Epithelial cell of esophagus (primary cell): ENCODE data around the gene NRAP.
"Not testable (repeated sequence)": the region's sequence is repeated elsewhere in the genome, so short reads cannot be mapped to it uniquely, and the experiment has no call there.

Source experiments
- DNase-seq: peaks from one replicate; pipeline ENCODE4 v3.0.0; 2010; ENCODE audit warnings: low read depth
- H3K4me3 ChIP-seq: 2 replicates; pipeline ENCODE4 v1.5.1; 2011; ENCODE audit warnings: mild to moderate bottlenecking, low read length, control low read depth
- CTCF ChIP-seq: IDR thresholded peaks from 2 replicates; pipeline ENCODE4 v1.5.1; 2011; ENCODE audit warnings: low read depth, mild to moderate bottlenecking, low read length, control low read depth, inconsistent platforms; ENCODE audit not compliant: insufficient read depth; ENCODE audit errors: missing control alignments

The NRAP gene

GRCh38 chr10:113665352-113665751 lies 1.5 kb upstream of the NRAP start:
- no peak for TF ChIP-seq CTCF

DNA sequence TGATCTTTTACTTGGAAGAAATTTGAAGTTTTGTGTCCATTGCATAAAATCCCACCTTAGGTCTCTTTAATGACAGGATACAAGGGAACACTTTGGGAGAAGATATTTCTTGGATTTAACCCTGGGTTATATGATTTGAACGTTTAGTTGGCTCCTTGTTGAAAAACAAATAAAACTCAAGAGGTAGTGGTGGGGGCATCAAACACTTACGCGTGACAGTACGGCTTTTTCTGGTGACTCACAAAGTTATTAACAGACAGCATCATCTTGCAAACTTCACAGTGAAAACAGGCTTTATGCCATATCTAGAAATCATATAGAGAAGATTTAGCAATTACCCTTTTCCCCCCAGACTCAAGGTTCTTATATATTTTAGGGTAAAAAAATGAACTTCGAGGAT lies 699 bp downstream of the NRAP start:
- no peak overlapping the region for H3K4me3 ChIP-seq
- DNase-seq, result peak; percentile 16
- TF ChIP-seq CTCF, result no peak

More at GRCh38 chr10:113665352-113665751, 1.5 kb upstream of the NRAP start:
- no peak overlapping the region for H3K4me3 ChIP-seq
- no peak for DNase-seq

DNA sequence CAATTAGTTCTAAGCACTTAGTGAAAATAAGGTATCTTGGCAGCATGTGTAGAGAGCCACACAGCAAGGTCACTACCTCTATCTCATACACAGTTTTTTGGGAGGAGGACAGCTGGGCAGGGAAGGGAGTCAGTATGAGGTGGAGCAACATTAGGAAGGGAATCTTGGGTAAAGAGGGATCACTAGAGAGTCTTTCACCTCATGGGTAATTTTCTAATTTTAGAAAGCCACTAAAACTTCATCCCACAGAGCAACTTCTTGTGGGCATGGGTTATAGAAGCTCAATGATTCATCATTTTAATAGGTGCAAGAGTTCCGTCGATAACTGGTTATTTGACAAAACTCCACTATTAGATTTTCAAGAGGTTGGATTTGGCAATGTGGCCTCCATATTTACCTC lies 2.5 kb downstream of the NRAP start:
- no peak for TF ChIP-seq CTCF
- no peak overlapping the region for H3K4me3 ChIP-seq
- DNase-seq, result no peak

- TF ChIP-seq CTCF, result no peak
- DNase-seq, result no peak
- no peak overlapping the region for H3K4me3 ChIP-seq
Observed at GRCh38 chr10:113657544-113657943, 6.3 kb downstream of the NRAP start.

DNA sequence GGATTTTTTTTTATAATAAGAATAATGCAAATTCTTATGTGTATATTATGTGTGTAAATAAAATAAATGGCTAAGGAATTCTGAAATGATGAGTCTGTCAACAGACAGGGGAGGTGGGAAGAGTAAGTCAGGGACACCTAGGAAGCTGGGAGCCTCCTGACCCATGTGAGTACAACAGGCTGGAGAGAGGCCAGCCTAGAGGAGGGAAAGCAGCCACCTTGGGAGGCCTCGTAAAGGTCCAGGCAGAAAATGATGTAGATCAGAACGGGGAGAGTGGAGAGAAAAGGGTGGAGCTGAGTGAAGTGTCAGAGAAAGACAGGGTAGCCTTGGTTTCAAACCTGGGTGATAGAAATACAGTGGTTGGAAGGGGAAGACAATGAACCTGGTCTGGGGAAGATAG lies 6.9 kb downstream of the NRAP start:
- no peak overlapping the region for H3K4me3 ChIP-seq
- TF ChIP-seq CTCF, result no peak
- DNase-seq, result no peak

GRCh38 chr10:113652456-113652855 lies 11.4 kb downstream of the NRAP start:
- H3K4me3 ChIP-seq, DNase-seq: not testable (repeated sequence)

DNA sequence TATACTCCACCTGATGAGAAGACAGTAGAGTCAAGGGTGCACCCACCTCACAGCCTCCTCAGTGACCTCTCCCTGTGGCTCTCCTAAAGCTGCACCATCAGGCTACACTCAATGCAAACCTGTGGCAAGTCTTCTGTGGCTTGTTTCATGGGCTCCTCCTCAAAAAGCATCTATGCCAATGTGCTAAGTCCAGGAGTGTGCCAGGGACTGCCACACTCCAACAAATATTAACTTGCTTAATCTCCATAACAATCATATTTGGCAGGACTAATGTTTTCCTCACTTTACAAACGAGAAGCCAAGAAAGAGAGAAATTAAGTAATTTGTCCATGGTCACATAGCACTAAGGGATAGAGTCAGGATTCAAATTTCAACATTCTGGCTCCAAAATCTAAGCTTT lies 11.9 kb downstream of the NRAP start:
- DNase-seq, result no peak
- no peak overlapping the region for H3K4me3 ChIP-seq
- TF ChIP-seq CTCF, result no peak

- no peak for DNase-seq
- TF ChIP-seq CTCF, result no peak
- no peak overlapping the region for H3K4me3 ChIP-seq
Observed at GRCh38 chr10:113651021-113651420, 12.8 kb downstream of the NRAP start.
